HG03469 (cell line): ENCODE results near the gene EPX.

Experiments used
- ATAC-seq: cut with Tn5 transposase; IDR thresholded peaks from one replicate; pipeline ENCODE4 v1.9.1; 2021; ENCODE audit warnings: mild to moderate bottlenecking, moderate library complexity, moderate number of reproducible peaks; ENCODE audit not compliant: unreplicated experiment

The EPX gene

DNA sequence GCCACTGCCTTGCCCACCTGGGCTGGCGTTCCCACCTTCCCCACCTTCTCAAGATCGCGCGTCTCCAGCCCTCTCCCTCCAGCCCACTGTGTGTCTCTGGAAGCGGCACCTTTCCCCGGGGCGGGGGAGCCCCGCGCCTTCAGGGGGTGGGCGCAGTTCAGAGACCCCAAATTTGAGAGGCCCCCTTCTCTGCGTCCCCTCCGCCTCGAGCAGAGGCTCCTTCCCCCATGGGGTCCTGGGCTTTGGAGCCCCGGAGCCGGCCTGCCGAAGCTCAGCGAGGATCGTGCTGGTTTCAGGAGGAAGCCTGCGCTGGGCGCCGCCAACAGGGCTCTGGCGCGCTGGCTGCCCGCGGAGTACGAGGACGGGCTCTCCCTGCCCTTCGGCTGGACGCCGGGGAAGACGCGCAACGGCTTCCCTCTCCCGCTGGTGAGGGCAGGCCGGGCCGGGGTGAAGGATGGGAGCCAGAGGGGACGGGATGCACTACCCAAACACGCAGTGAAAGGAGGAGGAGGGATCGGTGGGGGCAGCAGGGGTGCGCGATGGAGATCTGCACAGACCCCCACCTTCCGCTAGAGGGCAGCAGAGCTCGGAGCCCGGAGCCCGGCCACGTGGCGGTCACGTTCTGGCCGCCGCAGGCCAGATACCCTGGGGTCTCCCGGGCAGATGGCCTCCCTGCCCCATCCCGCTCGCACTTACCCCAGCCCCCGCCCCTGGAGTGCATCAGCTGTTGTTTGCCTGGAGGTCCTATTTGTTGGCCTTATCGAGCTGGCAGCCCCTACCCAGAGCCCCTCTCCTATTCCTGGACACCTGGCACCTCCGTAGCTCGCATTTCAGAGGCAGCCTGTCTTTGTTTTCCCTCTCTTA lies 57.0 kb downstream of the EPX start:
- no peak for ATAC-seq

DNA sequence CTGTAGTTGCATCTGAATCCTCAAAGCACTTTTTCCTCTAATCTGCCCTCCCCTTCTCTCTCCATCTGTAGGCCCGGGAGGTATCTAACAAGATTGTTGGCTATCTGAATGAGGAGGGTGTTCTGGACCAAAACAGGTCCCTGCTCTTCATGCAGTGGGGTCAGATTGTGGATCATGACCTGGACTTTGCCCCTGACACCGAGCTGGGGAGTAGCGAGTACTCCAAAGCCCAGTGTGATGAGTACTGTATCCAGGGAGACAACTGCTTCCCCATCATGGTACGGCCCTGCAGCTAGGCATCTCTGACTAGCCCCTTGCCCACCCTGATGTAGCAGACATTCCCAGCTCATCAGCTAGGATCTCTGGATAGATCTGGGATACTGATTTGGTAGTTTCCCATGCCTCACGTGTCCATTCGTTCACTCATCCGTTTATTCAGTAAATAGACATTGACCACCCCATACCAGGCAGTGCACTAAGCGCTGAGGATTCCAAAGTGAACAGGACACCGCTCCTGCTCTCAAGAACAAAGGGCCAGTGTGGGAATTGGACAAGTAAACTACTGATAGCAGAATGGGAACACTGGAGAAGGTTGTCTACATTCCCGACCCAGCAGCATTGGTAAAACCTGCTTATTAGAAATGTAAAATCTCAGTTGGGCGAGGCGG lies 58.0 kb downstream of the EPX start:
- ATAC-seq: no peak

DNA sequence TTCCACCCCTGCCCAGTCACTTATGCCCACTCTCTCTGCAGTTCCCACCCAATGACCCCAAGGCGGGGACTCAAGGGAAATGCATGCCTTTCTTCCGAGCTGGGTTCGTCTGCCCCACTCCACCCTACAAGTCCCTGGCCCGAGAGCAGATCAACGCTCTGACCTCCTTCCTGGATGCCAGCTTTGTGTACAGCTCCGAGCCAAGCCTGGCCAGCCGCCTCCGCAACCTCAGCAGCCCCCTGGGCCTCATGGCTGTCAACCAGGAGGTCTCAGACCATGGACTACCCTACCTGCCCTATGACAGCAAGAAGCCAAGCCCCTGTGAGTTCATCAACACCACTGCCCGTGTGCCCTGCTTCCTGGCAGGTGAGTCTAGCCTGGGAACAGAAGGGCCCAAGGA lies 59.6 kb downstream of the EPX start:
- no peak for ATAC-seq

DNA sequence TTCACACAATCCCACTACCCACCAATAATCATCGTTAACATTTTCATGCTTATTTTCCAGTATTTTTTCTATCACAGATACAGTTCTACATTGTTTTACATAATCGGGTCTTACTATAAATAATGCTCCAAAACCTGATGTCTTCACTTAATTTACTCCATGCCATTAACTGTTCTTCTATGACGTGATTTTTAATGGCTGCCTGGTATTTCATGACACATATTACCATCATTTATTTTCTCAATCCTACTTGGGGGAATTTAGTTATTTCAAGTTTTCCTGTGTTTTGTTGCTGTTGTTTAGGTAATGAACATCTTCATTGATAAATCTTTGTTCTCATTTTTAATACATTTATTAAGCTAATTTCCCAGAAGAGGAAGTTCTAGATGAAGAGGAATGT lies 60.6 kb downstream of the EPX start:
- ATAC-seq: no peak
